ENCODE measurements around the gene ANKLE1.

GRCh38 chr19:17240062-17240752 lies 41.5 kb upstream of the ANKLE1 start:
- no peak for TF ChIP-seq CTCF (conservative IDR thresholded peaks at IDR 0.05 in 1 of 2, IDR thresholded peaks at IDR 0.05 in 1 of 2; ENCODE audit: extremely low read depth in 1 of 2, insufficient read depth in 1 of 2, low read depth in 1 of 2, low read length in 2 of 2)
- no peak for TF ChIP-seq EZH2 (IDR thresholded peaks at IDR 0.05; ENCODE audit: borderline replicate concordance, low read length)

All from mammary epithelial cell (primary cell).